NCI-H1417 treated with DMSO at 0.1 percent for 48 hours (cell line): Measurements from ENCODE around the gene FAM78B.

Source experiments
- DNase-seq: peaks from one replicate; lab custom pipeline; 2025; lab: John Stamatoyannopoulos, UW

The FAM78B gene

GRCh38 chr1:166164995-166165660, 1.7 kb downstream of the FAM78B start:
- no peak for DNase-seq

DNA sequence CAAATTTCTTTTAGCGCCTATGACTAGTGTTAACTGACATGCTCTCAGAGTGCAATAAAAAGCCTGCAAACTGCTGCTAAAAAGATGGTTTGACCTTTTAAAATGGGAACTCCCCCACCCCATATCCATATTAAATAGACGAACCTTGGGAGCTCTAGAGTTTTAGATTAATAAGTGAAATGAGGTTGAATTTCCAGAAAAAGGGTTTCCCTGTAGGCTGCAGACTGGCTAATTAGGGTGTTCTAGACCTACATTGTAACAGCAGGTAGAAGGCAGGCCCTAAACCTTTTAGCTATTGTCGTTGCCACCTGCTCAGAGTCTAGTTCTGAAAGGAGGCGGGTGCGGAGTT, 2.2 kb downstream of the FAM78B start:
- no peak for DNase-seq

DNA sequence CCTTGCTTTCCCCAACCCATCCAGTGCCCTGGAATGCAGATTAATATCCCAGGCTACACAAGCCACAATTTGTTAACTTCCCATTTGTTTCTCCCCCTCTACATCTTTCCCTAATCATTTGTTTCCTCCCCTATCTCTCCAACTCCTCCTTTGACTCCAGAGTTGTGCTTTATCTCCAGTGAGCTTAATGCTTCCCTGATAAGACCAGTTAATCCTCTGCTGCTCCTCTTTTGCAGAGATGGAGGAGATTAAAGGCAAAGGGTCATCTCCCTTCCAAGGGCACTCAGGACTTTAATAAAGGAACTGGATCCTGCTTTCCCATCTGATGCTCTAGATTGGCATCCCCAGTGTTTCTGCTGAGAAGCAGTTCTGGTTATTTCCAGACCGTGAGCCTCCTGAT, 7.1 kb downstream of the FAM78B start:
- no peak for DNase-seq

DNA sequence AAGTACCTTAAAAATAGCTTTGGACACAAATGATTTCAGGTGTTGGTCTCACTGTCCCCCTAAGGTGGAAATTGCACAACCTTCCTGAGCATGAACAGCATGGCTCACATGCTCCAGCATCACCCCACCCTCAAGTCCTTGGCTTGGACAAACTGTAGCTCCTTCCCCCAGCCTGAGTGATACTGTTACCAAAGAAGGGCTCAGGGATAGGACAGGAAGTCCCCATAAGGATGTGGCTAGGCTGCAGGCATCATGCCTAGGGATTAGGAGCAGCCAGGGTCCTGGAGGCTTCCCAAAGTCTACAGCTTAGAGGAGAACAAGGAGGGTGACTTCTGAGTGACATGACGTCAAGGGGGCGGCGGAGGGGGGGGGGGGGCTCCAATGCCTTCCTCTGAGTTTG, 10.1 kb downstream of the FAM78B start:
- no peak for DNase-seq

- DNase-seq, result no peak
Measured at GRCh38 chr1:166155108-166155507, 11.7 kb downstream of the FAM78B start.

GRCh38 chr1:166153525-166154314, 13.1 kb downstream of the FAM78B start:
- no peak for DNase-seq

GRCh38 chr1:166152978-166153377, 13.8 kb downstream of the FAM78B start:
- no peak for DNase-seq

- no peak for DNase-seq
Measured at GRCh38 chr1:166151804-166152203, 15.0 kb downstream of the FAM78B start.

DNA sequence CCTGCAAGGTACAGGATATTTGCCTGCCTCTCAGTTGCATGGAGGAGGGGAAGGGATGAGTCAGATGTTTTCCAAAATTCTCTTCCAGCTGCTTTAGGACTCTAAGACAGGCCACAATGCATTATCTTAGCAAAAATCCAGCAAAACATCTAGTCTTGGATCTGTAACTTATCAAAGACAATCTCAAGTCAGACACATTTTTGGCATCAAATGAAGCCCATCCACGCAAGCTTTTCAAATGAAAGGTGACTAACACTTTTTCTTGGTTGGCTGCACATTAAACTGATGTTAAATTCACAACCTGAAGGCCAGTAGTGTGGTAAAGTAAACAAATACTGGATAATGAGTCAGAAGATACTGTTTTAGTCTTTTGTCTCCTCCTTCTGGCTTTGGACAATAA, 21.3 kb downstream of the FAM78B start:
- no peak for DNase-seq

DNA sequence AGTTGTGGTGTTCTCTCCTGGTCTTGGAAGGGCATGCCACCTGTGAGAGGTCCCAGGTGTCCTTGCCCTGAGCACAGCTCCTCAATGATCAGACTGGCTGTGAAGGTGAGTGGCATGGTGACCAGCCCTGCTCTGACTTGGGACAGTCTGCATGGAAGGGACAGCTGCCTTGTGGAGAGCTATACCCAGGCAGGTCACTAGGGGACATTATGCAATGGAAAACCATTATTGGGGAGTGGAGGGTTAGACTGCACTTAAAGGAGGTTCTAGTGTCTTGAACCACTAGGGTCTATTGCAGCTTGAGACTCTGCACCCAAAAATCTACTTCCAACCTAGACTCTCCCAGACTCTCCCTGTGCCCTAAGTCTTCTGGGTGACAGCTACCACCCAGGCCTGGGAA, 24.8 kb downstream of the FAM78B start:
- DNase-seq, result no peak

DNA sequence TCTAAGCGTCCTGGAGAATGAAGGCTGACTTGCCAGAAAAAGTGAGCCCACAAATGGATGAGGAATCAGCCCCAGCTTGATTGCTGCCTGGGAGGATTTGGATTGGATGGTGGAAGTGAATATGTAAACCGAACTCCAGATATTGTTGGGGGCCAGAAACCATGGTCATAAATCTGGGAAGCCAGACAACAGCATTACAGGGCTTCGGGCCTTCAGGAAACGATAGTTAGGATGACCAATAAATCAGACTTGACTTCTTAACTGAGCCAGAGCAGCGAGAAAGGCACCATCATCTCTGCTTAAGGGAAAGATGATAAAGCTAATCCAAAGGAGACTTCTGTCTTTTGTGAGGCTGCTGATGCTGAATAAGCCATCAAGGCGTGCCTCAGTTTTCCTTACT, 26.6 kb downstream of the FAM78B start:
- DNase-seq, result no peak

- no peak for DNase-seq
Measured at GRCh38 chr1:166139735-166140134, 27.1 kb downstream of the FAM78B start.

DNA sequence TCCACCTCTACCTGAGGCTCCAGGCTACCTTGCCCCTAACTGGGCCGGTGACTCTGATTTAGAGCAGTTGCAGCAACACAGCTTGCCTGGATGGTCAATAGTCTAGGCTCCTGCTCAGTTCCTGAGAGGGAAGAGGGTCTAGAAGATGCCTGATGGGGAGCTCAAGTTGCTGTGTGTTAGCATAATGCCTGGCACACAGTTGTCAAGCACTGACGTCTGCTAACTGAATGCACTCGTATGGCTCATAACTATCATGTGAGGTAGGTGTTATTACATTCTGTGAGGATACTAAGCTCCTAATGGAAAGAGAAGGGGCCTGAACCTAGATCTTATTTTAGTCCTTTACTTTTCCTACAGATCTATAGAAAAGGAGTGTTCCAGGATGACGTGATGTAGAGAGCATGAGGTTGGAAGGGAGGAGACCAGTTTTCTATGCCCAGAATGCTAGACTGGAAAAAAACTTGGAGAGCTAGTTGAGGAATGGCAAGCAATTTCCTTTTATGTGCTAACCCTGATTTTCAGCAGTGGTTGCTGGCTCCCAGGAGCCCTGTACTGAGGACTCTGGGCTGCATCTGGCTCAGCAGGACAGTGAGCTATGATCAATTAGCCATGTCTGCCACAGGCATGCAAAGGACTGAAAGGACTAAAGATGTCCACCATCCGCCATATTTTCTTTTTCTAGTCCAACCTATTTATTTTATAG, 30.0 kb downstream of the FAM78B start:
- DNase-seq, result no peak

DNA sequence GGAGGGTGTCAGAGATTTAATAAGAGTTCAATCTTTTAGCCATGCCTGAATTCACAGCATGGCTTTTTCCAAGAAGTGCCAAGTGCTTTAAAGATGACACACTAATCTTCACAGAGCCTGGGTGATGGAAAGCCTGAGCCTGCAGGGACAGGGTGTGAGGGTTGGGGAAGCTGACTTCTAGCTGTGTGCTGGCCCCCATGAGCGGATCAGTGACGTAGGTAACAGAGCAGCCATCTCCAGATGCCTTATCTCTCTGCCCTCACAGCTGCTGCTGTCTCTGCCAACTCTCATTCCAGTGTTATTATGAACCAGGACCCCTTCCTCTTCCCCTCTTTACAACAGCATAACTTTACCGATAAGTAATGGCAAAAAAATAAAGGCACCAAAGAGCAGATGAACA, 30.6 kb downstream of the FAM78B start:
- no peak for DNase-seq

- DNase-seq, result no peak
Measured at GRCh38 chr1:166133857-166134256, 32.9 kb downstream of the FAM78B start.

- no peak for DNase-seq
Measured at GRCh38 chr1:166133276-166133841, 33.4 kb downstream of the FAM78B start.

GRCh38 chr1:166132496-166132895, 34.3 kb downstream of the FAM78B start:
- no peak for DNase-seq

- no peak for DNase-seq
Measured at GRCh38 chr1:166129006-166129405, 37.8 kb downstream of the FAM78B start.

GRCh38 chr1:166128195-166128594, 38.6 kb downstream of the FAM78B start:
- DNase-seq, result no peak

GRCh38 chr1:166127003-166127402, 39.8 kb downstream of the FAM78B start:
- DNase-seq, result no peak

GRCh38 chr1:166122873-166123466, 43.8 kb downstream of the FAM78B start:
- no peak for DNase-seq

- DNase-seq, result no peak
Measured at GRCh38 chr1:166121010-166121409, 45.8 kb downstream of the FAM78B start.
